AG20443 (cell line): ENCODE measurements around the gene TLE2.

Source experiments
- DNase-seq: peaks from one replicate; pipeline ENCODE4 v3.0.0; 2012; ENCODE audit warnings: low spot score, mixed read lengths

Gene TLE2

GRCh38 chr19:2949939-2950285, 79.2 kb downstream of the TLE2 start:
- DNase-seq, result no peak
